SK-N-MC (cell line): ENCODE measurements around the gene ART5.

Source experiments
- EZH2 ChIP-seq: fragments of 200-600 bp; sonication (generic); IDR thresholded peaks from one replicate; pipeline ENCODE4 v1.6.1; 2017; ENCODE audit warnings: antibody characterized with exemption
- FOXP2 ChIP-seq: optimal IDR thresholded peaks from 2 replicates; pipeline ENCODE3; 2011; ENCODE audit warnings: mild to moderate bottlenecking, moderate library complexity; ENCODE audit not compliant: insufficient read depth; ENCODE audit errors: extremely low read length, control extremely low read depth
- POLR2AphosphoS5 ChIP-seq: IDR thresholded peaks from 2 replicates; pipeline ENCODE4 v1.6.1; 2012; ENCODE audit warnings: mild to moderate bottlenecking, low read depth, low read length, borderline replicate concordance

GRCh38 chr11:3669742-3670183, 28.0 kb upstream of the ART5 start:
- TF ChIP-seq POLR2AphosphoS5 (no peak), EZH2 (no peak), FOXP2 (no peak)
